Forelimb muscle (tissue), 1 donor: ENCODE data around the gene CCN5. TPM values are rescaled to one million over a fixed set of nuclear protein-coding genes. Genes with fewer than 3 reads are reported as not detected.
"Not testable (repeated sequence)": the region's sequence is repeated elsewhere in the genome, so short reads cannot be mapped to it uniquely, and the experiment has no call there.

Experiments
- DNase-seq: peaks from one replicate; pipeline ENCODE4 v3.0.0-alpha.2; 2013; ENCODE audit warnings: low read depth
- polyA plus RNA-seq: library from polyadenylated mRNA; unstranded; fragments of 120-200 nt; gene quantifications from one replicate; pipeline ENCODE4 v1.2.1, GENCODE V29; 2013; ENCODE audit not compliant: insufficient read length

Gene CCN5
- polyA plus RNA-seq, 1 donor: 0.06 TPM

DNA sequence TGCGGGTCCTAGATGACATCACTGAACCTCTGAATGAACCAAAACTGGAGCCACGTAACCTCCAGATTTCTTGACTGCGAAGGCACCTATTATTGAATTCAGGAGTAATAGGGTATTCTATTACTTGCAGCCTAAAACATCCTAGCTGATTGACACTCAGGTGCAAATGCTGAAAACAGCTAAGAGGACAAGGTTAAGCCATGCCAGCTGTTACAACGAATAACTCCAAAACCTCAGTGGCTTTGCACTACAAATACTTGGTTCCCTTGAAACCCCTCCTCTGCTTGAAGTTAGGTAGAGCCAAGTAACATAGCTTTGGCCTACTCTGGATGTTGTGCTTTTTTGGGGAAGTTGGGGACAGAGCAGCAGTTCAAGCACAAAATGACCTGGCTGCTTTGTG lies 21.0 kb upstream of the CCN5 start:
- DNase-seq: no peak

DNA sequence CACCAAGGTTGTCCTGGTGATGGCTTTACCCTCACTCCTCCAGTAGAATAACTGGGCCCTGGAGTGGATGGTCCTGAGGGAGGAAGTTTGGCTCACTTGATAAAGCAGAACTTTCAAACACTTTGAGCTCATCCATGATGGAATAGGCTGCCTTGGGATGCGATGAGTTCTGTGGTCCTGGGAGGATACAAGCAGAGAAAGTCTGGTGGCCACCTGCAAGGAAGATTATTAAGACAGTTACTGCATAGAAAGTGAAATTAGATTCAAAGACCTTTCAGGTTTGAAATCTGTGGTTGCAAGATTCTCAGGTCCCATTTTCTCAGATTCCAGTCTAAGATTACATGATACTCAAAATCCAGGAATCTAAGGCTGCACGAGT lies 19.9 kb upstream of the CCN5 start:
- no peak for DNase-seq

DNA sequence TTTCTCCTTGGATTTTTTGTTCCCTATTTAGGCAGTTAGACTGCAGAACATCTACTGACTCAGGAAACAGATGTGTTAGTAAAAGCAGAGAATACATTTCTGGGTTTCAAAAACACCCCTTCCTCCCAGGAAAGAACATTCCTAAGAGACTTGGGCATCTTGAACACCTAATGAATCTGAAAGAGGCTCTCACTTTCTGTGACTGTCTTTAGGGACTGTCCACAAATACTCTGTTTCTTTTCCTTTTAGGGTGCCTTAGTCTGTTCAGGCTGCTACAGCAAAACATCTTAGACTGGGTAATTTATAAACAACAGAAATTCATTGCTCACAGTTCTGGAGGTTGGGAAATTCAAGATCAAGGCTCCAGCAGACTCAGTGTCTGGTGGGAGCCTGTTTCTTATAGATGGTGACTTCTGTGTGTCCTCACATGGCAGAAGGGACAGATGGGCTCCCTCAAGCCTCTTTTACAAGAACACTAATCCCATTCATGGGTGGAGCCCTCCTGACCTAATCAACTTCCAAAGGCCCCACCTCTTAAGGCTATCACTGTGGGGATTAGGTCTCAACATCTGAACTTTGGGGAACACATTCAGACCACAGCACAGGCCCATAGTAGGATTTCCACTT lies 19.4 kb upstream of the CCN5 start:
- no peak for DNase-seq

DNA sequence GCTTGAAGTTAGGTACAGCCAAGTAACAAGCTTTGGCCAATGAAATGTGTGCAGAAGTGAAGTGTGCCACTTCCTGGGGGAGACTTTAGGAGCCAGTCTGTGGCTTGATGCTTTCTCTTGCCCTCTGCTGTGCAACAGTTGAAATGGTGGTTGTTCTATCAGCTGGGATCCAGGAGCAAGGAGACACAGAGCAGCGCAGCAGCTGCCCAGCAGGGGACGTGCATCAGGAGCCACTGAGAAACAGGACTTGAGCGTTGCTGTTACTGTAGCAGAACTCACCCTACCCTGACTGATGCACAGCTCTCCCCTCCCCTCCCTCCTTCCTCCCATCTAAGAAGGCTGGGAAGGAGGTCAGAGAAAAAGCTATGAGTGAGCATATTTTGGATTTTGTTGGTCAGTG lies 18.9 kb upstream of the CCN5 start:
- no peak for DNase-seq

DNA sequence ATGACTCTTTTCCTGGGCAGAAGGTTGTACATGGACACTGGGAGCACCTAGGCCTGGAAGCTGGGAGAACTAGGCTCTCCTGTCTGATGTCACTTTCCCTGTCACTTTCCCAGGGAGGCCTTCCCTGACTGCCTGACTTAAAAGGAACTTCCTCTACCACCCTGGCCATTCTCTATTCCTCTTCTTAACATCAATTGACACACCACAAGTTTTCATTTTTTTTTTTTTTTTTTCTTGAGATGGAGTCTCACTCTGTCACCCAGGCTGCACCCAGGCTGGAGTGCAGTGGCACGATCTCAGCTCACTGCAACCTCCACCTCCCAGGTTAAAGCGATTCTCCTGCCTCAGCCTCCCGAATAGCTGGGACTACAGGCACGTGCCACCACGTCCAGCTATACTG lies 18.1 kb upstream of the CCN5 start:
- DNase-seq: not testable (repeated sequence)

DNA sequence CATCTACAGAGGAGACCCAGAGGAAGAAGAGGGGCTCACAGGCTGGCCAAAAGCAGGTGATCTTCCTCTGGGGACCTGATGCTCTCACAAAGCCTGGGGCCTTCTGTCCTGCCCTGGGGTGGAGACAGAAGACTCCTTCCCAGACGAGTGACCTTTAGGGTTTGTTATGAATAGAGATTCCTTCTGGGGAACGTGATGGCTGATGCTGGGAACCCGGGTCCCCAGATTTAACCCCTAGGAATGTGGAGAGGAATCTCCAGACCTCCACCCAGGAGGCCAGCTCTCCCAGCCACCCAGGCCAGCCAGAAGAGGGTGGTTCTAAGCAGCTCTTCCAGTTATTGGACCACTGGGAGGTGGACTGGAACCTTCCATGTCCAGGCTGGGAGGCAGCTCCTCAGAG lies 16.8 kb upstream of the CCN5 start:
- DNase-seq: no peak

DNA sequence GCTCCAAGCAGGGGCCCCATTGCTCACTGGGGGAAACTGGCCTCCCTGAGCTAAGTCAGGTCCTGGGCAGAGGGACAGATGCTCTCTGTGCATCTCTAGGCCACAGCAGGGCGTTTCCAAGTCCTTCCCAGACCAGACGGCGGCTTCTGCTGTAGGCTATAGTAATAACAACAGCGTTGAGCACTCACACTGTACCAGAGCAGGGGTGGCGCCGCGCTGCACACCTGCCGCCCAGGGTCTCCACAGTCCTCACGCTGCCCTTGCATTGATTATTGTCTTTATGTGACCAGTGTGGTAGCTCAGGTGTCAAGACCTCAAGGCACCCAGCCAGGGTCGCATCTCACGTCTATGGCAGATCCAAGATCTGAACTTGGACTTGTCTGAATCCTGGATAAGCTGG lies 14.9 kb upstream of the CCN5 start:
- DNase-seq: no peak

DNA sequence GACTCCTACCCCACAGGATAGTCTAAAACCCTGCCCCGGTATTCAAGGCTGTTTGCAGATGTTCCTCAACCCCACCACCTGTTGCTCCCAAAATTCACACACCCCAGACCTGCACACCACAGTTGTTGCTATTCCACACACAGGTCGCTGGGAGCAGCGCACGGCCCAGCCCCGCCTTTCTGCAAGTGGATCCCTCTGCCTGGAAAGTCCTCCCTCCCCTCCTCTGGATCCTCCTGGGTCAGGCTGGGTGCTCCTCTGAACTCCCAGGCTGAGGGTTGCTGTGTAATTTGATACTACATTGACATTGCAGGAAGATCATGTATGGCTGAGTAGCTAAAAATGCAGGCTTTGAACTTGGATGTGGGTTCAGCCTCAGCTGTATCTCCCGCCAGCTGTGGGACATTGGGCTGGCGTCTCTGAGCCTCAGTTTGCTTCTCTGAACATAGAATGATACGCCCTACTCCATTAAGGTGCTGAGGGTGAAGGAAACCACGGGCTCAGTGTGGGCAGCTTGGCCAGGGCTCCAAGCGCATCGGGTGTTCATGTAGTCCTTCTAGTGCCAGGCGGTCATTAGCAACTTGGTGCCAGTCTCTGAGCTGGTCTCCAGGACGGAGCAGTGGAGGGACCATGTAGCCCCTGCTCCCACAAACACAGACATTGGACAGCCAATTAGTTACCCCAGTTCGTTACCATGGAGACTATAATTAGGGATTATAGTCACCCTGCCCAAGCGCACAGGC lies 13.9 kb upstream of the CCN5 start:
- no peak for DNase-seq

DNA sequence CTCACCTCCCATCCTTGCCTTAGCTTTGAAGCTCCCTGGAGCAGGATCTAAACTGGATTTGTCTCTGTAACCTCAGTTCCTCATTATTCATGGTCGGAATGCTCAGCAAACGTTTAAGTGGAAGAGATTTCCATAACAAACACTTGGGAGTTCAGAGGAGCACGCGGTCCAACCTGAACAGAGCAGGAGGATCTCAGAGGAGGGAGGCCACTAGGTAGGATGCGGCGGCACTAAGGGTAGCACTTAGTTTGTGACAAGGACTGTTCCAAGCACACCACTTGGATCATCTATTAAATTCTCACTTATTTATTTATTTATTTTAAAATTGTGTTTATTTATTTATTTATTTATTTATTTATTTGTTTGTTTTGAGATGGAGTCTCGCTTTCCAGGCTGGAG lies 13.3 kb upstream of the CCN5 start:
- no peak for DNase-seq

DNA sequence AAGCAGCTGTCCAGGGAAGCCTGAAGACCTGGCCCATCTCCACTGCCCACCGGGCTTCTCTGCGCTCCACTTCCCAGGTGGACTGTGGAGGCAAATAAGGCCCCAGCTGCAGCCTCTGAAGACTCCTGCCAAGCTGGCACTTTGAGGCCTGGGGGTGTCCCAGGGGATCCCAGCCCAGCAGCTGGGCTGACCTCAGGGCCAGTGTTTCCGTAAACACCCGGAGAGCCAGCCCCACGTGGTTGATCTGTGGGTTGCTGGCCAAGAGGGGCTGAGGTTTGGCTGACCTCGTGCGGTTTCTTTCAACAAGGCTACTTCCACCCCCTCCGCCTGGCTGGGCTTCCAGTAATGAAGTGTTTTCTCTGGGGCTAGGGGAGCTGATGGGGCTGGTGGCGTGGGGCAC lies 12.4 kb upstream of the CCN5 start:
- DNase-seq: no peak

DNA sequence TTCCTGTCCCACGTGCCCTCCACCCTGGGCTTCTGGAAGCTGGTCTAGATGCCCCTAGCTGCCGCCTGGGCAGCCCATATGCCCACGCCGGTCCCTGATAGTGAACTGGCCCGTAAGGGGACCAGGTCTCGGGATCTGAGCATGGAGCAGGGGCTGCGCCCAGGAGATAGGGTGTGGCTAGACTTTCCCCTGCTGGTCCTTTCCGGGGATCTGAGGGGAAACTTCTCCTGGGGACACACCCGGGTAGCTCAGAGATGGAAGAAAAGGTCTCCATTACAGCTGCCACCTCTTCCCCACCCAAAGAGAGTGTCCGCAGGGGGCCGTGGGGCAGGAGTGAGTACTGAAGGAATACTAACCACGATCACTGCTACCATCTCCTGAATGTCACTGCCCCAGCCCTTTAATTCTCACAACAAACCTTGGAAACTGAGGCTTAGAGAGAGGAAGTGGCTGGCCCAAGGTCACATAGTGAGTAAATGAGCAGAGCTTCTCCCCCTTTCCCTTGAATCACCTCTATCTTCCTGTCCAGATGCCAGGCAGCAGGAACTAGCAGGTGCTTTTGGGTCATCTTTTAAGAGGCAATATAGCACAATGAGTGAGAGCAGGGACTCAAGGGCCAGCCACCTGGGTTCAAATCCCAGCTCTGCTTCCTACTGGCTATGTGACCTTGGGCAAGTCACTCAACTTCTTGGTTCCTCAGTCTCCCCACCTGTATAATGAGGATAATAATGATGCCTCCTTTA lies 11.8 kb upstream of the CCN5 start:
- no peak for DNase-seq

DNA sequence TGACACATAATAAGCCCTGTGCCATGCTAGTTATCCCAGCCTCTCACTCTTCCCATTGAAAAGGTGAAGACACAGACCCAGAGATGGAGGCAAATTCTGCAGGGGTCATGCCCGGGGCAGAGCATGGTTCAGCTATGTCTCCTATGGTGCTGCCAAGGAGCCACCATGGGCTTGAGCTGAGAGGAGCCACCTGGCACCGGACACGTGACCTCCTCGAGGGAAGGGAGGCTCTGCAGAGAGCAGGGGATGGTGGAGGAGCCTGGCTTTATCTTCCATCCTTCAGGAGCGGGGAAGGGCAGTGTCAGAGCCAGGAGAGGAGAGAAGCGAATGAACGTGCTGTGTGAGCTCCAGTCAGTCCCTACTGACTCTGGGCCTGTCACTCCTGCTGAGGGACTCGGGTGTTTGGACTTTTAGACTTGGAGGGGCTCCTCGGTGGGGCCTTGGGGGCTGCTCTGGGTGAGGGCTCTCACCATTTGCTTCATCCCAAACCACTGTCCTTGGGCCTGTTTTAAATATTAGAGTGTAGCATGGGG lies 11.1 kb upstream of the CCN5 start:
- DNase-seq: no peak

DNA sequence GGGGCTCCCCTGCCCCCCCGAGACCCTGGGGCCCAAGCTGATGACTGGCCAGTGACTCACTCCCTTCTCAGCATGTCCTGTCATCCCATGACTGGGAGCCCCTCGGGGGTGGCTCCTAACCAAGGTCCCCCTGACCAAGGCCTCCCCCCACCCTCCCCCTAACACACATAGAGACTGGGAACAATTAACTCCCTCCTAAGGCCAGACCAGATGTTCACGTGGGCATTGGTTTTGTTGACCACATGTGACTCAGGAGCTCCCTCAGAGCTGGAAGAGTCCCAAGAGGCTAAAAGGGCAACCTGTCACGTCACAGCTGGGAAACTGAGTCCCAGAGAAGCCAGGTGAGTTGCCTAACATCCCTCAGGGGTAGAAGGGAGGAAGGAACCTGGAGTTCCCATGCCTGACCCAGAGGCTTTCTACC lies 10.6 kb upstream of the CCN5 start:
- DNase-seq: no peak

DNA sequence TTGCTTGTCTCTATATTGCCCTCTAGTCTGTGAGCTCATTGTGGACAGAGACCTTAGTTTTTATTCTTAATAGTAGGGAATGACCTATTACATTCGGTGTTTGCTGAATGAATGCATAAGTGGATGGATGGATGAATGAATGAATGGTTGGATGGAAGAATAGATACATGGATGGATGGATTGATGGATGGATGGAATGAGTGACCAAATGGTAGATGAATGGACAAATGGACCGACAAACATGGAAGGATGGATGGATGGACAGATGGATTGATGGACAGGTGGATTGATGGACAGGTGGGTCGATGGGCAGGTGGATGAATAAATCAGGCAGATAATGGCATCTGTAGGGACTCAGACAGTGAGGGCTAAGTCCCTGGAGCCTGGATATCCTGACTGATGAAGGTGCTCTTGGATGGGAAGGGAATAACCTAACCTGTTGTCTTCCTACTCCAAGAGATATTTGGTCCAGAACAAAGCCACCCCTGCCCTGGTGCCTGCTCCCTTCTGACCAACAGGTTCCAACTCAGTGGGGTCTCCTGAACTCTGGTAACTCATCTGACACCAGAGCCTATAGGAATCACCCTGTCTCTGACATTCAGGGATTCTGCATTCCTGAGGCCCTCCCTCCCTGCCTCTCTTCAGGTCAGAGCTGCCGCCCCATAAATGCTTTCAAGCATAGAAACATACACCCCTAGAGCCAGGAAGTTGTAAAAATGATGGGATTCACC lies 9.6 kb upstream of the CCN5 start:
- DNase-seq: no peak

DNA sequence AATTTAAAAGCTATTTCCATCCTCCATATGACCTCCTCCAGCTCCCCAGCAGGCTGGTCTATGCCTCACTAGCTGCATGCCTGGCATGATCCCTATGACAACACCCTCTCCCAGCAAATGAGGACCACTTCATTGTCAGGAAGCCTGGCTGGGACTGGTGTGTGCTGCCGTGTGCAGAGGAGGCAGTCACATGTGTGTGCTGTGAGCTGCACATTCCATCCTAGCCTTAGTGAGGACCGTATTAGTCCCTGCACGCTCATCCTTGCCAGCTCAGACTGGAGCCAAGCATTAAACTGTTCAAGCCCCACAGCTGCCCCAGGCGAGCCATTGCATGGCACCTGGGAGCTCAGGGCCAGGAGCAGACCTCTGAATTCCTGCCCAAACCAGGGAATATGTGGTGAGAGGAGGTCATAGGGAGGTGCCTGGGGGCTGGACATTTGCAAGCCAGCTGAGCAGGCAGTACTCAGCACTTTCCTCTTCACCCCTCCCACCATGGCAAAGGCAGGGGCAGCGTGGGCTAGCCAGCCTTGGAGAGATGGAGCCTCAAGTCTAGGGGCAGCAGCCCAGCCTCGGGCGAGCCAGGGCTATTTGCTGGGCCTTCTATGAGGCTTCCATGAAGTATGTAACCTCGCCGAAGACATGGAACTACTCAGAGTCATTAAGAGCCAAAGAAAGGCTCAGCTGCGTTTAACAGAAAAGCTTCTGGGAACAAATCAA lies 8.7 kb upstream of the CCN5 start:
- no peak for DNase-seq

DNA sequence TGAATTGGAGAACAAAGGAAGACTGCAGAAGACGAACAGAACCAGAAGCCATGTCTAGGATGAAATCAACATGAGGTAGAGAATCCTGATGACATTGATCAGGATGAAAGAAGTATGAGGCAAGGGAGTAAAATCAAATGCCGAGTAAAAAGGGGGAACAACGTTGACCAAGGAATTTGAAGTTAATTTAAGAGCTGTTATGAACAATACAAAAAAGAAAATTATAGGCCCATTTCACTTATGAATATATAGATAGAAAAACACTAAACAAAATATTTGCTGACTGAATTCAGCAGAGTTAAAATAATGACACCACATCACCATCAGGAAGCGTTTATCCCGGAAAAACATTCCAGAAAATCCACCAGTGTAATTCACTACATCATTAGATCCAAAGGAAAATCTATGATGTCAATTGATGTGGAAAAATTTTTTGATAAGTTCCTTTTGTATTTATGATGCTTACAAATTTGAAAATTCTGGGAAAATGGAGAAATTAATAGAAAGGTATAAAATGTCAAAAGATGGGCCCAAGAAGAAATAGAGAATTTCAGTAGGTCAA lies 8.1 kb upstream of the CCN5 start:
- no peak for DNase-seq

DNA sequence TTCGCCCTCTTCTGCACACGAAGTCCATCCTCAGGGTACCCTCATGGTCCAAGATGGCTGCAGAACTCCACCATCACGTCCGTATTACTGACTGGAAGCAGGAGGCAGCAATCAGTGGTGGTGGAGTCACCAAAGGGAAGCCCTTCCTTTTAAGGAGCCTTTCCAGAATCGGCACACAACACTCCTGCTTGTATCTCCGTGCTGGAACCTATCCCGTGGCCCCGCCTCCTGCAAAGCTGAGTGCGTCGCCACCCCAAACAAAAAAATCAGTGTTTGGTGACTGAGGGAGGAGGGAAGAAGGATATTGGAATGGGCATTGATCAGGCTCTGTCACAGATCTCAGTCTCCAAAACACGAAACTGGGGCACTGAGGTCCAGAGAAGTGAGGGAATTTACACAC lies 5.8 kb upstream of the CCN5 start:
- DNase-seq: no peak

DNA sequence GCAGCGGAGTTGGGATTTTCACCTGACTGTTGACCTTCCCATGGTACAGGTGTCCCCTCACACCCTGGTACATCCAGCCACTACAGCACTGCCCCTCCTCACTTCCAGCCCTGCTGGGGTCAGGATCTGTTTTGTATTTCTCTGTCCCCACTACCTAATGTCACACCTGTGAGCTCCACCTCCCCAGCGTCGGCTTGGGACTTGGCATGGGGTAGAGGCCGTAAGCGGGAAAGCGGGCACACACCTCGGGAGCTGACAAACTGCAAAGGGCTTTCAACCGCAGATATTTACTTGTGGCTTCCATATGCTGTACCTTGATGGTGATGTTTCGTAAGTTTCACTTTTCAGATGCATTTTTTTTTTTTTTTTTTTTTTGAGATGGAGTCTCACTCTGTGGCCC lies 5.4 kb upstream of the CCN5 start:
- DNase-seq: no peak

DNA sequence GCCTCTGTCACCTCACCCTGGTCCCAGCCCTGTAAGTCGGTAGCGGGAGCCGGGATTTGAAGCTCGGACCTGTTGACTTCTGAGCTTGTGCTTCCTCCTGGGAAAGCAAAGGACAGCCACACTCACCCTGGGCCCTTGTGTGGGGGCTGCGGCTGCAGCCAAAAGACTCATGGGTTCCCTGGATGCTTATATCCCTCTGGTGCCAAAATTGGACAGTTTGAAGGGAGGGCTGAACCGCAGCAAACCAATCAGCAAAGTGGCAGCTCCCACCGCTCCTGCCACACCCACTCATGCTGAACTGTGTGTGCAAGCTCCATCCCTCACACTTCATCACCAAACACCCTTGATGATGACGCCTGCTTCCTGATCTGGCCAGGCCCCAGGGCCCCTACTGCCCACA lies 3.9 kb upstream of the CCN5 start:
- no peak for DNase-seq

DNA sequence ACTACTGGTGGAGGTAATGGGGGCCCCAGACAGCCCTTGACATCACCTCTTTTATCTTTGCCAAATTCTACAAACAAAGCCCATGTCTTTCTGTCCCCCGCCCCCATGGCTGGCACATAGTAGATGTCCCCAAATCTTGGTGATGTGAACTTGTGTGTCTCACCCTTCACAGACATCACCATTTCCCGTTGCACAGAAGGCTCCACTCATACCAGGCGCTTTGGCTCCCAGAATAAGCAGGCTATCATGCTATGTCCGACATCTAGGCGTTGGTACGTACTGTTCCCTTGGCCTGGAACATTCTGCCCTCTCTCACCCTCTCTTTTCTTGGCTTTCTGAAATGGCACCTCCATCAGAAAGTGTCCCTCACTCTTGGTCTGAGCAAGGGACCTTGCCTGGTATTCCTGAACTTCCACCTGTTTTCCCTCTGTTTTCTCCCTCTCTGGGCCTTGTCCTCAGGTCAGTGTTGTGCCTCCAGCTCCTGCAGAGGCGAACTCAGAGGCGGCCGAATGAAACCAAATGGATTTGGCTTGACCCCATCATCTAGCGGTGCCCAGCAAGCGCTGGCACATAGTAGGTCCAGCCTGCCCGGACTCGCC lies 968 bp upstream of the CCN5 start:
- DNase-seq: no peak
